Esophagus squamous epithelium (tissue), 4 donors: Measurements from ENCODE around the gene OR5D13.

Experiments used
- CTCF ChIP-seq, 6 experiments: fragments of 450-650 bp in 4 of 6; fragments of 200-600 bp in 2 of 6; sonication (generic) in 2 of 6; IDR thresholded peaks; one replicate each; pipeline ENCODE4 v1.5.1; 2016 to 2019; ENCODE audit warnings: antibody characterized with exemption in 6 of 6, mild to moderate bottlenecking in 4 of 6, moderate library complexity in 4 of 6
- POLR2A ChIP-seq, 4 donors: fragments of 450-650 bp; IDR thresholded peaks; one replicate each; pipeline ENCODE4 v1.6.1; 2017; ENCODE audit warnings: antibody characterized with exemption in 4 of 4, mild to moderate bottlenecking in 4 of 4, moderate library complexity in 3 of 4

GRCh38 chr11:55806248-55806647, 33.0 kb downstream of the OR5D13 start:
- TF ChIP-seq CTCF (IDR thresholded peaks at IDR 0.05) (no peak), POLR2A (IDR thresholded peaks at IDR 0.05) (no peak)
